Stimulated activated CD4-positive, alpha-beta T cell treated with anti-CD3 and anti-CD28 coated beads, TNF-alpha, amount 100 ng/mL, for 1 hour (primary cell): Measurements from ENCODE around the gene MID1.

ENCODE experiments used
- DNase-seq, 3 donors: peaks; one replicate each; pipeline ENCODE4 v3.0.0-alpha.2; 2020; ENCODE audit warnings: low read depth in 3 of 3, low spot score in 1 of 3

MID1 gene

DNA sequence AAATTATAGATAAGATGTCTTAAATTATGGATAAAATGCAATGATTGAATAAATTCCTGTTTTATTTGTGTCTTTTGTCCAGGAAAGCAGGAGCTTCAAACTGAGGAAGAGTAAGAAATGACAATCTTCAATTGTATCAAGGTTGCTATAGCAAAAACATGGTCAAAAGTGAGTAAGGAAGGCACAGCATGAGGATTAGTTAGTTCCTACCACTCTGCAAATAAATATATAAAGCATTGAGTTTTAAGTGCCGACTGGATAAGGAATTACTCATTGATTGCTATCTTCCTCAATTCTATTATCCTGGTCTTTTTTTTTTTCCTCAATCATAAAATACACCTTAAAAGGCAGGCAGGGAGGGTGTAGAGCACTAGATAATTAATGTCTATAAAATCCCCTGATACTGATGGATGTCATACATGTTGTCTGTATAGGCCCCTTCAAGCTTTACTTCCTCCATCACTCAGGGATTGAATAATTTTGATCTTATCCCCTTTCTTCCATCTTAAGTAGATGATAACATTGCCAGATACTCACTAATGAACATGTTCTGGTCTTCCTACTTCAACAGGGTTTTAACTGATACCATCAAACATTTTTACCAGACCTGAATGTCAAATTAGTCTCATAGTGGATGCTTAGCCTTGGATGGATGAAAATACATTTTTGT, 86.6 kb downstream of the MID1 start:
- DNase-seq, result no peak

DNA sequence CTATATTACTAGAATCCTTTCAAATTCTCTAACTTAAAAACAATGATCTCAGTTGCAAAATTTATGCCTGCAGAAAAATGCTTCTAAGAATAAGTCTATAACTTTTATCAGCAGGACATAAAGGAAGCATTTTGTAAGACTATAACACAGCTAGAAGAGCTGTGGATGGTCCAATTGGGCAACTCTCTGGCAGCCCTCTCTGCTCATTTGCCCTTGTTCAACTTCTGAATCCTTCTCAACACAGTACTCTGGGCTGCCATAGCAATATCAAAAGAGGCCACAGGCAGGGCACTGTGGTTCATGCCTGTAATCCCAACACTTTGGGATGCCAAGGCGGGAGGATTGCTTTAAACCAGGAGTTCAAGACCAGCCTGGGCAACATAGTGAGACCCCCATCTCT, 88.5 kb downstream of the MID1 start:
- no peak for DNase-seq

DNA sequence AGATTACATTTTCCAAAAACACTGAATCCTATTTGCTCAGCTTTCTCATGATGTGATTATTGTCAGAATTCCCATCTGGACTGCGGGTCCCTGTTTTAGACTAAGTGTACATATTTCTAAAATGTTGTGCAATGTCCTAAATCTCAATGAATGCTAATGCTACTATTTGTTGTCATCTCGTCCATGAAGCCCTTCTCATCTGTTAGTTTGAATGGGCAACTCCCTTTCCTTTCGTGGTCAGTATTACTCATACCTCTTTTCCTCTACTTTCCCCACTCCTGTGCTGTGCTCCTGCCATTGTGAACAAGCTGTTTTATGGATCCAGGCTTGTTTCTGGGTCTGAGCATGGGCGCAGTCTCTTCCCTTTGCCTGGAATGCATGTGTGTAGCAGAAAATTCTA, 91.0 kb downstream of the MID1 start:
- DNase-seq, result no peak

DNA sequence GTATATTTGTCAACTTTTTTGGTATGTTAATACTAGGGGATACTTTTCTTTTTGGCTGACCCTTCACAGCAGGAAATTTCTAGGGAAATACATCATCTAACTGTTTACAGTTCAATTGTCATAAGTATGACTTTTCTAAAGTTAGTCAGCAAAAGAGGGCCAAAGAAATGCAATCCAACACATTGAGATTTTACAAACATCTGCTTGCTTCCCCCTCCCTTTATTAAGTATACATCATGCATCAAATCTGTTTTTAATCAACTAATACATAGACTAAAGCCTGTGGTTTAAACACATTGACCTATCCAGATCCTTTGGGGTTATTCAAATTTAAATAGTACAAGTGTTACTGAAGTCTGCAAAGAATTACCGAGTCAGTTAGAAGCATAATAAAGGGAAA, 93.9 kb downstream of the MID1 start:
- DNase-seq, result no peak

DNA sequence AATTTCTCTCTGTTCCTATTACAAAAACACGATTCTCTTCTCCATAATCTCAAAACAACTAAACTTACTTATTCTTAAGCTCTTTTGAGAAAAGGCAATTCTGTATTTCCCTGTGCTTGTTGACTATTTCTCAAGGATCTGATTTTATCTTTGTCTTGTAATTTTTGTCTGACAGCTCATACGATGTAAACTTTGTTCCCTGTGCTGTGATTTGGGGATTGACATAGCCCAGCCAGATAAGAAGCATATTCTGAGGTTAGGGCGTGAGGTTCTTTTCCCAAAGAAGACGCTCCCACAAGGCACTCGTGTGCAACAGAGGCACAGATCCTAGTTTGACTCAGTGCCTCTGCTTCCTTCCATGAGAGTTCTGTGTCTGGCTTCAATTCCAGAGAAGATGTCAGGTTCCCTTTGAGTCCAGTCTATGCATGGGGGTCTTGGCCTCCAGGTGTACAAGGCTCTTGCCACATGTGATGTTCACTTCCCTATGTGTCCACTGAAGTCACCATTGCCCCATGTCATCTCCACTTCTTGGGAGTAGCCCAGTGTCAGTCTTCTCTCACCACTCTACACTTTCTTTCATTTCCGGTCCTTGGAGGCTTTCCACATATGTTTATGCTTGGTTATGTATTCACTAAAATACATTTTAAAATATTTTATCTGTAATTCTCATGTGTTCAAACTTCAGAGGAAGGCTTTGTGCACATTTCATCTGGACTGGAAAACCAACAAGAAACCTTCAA, 94.8 kb downstream of the MID1 start:
- DNase-seq, result no peak

DNA sequence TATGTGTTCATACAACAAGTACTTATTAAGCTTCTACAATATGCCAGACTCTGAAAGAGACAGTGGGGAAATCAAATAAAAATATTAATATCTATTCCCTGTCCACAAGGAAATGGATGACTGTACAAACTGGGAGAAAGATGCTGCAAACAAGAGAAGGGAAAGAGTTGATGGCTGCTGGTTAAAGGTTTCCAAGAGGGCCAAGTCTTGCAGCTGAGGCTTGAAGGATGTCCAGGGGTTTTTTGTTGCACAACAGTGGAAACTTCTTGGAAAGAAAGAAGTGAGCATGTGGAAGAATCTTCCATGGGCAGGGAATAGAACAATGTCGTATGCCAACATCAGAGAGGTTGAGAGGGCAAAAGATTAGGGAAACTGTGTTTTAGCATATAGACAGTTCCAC, 95.8 kb downstream of the MID1 start:
- no peak for DNase-seq

DNA sequence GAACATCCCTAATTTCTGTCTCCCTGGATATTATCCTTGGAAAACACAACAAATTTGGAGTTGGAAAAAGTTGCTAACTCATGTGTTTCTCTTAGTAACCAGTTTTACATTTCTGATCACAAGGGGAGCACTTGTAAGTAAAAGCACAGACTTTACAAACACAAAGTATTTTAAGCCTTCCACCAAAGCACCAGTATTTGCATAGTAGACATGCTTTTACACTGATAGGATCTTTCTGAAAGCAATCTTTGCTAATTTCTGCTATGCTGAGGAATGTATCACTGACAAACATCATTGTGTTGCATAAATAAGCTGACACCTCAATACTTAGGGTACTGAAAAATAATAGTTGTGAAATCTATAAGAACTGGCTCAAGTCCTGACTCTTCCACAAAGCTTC, 100.6 kb downstream of the MID1 start:
- DNase-seq, result no peak

DNA sequence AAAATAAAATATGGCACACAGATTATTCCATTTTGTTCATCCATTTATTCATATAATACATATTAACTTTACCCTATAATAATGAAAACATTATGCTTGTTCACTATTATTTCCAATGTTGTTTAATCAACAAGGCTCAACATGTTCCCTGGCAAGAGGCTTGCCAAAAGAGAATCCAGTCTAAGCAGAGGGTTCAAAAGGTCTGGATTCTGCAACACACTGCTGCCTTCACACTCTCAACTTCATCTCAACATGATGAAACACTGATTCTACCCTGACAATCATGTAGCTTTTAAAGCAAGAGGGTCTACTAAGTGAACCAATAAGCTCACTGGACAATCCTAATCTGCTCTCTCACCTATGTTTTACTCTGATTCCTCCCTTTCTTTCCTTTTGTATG, 101.1 kb downstream of the MID1 start:
- DNase-seq, result no peak

DNA sequence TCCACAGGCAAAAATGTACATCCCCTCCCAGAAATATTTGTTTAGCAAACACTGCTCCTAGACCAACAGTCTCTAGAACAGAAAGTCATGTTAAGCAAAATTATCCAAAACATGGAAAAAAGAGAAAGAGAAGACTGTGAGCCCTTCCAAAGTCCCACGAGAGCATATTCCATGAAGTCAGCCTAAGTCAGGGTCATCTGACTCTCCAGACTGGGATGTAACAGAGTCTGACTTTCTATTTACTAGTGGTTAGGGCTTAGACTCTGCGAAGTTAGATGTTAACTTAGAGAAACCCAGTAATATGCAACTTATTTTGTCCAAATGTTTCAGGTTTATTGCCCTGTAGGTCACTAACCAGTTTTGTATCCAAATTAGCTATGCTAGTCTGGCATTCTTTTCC, 102.3 kb downstream of the MID1 start:
- no peak for DNase-seq

DNA sequence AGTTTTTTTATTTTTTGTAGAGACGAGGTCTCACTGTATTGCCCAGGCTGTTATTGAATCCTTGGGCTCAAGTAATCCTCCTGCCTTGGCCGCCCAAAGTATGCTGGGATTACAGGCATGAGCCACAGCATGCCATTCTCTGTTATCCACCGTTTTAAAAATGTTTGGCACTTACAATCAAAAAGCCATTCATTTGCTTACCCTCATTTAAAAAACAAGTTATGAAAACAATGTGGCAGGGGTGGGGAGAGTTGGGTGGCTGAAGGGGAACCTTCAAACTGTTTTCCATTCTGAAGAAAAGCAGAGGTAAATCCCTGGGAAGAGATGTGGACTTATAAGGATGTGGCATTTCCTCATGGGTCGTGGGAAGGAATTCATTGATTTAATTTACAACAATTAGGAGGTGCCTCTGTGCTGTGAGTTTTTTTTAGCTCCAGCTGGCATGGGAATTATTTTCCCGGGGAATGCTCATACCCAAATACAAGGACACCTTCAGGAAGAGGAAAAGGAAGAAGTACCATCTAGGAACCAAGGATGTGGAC, 103.5 kb downstream of the MID1 start:
- DNase-seq, result no peak

DNA sequence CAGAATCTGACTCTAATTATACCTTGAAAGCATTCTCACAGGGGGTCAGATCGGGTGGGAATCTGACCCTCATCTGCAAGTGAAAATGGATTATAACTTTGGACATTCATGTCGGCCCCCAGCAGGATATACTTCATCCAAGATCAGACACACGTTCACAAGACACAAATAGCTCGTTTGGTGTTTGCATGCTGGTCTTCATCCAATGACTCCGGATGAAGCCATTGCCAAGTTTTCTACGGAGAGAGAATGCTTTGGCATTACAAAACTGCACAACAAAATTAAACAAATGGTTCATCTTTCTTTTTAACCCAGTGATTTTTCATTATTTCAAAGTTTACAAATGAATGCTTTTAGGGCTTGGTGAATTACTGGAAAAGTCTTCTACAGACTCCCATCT, 105.5 kb downstream of the MID1 start:
- no peak for DNase-seq

DNA sequence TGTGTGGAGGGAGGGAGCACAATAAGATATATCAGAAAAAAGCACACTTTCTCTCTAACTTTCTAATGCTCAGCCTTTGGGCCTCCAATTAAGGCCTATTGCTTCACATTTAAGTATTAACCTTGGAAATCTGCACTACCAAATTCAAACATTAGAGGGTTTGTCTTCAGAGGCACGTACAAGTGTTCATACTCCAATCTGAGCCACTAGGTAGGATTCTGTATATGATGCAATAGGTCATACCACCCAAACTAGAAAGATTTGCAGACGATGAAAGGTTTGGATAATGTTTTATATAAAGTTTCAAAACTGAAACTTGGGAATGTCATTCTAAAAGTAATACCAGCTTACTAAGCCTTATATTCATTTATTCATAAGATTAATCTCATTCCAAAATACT, 106.4 kb downstream of the MID1 start:
- no peak for DNase-seq

DNA sequence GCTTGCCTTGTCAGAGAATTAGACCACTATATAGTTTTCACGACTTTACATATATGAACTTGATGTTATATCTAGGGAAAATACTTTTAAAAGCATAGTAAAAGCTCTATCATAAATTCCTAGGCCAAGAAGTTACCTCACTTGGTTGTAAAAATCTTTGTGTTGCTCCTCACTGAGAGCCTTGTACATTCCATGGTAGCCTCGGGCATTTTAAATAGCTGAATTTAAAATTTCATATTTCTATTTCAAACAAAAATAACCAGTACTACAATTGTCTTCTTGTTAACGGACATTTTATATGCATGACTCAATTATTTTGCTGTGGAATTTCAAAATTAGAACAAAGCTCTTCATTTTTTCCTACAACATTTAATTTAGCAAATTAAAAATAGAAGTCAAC, 107.6 kb downstream of the MID1 start:
- DNase-seq, result no peak

DNA sequence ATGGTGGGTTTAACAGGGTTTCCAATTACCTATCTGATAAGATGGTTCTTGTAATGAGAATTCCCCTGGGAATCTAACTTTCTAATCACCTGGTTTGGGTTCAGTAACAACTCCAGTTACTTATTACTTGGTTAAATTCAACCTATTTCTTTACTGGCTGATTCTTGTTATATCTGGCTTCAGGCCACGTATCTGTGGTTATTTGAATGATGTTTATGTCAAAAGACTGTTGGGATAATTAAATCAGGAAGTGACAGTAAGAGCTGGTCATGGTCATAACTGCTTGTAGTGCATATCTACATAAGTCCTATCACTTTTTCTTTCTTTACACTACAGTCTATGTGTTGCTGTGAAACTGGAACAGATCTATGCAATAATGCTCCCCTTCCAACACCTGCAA, 108.1 kb downstream of the MID1 start:
- no peak for DNase-seq

DNA sequence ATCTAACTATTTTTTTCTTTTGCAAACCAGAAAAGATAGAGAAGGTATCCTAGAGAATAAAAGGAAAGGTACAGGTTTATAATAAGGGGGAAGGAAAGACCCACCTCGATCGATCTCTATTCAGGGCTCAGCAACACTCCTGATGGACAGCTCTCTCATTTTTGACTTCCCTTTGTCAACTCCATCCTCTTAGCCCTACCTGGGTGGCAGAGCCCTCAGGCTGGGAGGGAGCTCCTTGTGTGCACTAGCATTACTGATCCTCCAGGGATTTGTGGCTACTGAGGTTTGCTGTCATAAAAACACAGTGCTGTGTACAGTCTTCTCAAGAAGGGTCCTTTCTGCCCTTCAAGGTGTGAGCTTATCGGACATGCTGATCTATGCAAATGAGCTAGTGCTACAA, 111.0 kb downstream of the MID1 start:
- no peak for DNase-seq

DNA sequence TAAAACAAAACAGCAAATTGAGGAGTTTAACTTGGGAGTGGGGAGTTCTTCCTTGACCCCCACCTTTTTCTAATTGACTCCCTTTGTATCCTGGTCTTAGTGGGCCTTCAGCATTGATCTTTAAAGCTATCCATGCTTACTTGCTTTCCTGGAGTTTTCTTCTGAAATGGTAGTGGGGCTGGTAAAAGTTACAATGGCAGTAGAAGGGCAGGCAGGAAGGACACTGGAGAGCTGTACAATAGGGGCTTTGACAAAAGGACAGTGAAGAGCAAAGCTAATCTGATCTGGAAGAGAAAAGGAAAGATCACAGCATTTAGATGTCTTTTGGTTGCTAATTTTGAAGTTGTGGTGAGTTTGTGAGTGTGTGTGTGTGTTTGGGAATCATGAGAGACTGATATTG, 111.5 kb downstream of the MID1 start:
- no peak for DNase-seq

DNA sequence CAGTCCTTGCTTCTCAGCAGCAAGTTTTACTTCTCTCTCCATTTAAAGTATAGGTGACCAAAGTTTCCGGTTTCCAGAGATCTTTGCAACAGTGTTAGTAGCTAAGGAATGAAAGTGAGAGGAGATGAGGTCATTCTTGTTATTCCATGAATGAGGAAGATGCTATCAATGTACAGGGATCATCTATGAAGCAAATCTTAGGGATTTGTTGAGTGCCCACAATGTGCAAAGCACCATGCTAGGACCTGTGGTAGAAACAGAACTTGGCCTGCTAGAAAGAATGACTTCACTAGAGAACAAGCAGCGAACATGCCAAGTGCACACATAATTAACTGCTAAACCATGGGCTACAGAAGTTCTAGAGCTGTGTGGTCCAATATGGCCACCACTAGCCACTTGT, 112.5 kb downstream of the MID1 start:
- DNase-seq, result no peak

DNA sequence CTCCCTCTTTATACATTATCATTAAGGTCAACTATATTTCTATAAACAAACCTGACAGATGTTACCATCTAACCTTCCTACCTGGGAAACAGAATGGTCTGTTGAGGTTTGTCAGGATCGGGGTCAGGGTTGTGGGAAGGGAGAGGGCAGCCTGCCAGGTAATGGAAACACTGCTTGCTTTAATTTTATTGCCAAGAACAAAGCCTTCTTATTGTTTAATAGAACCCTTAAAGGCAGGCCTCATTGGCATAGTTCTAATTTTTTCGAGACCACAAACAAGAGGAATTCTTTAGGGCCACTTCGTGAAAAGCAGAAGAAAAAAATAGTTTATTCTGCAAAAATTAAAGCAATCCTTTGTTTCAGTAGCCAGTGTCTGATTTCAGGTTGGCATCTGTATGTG, 113.2 kb downstream of the MID1 start:
- no peak for DNase-seq

DNA sequence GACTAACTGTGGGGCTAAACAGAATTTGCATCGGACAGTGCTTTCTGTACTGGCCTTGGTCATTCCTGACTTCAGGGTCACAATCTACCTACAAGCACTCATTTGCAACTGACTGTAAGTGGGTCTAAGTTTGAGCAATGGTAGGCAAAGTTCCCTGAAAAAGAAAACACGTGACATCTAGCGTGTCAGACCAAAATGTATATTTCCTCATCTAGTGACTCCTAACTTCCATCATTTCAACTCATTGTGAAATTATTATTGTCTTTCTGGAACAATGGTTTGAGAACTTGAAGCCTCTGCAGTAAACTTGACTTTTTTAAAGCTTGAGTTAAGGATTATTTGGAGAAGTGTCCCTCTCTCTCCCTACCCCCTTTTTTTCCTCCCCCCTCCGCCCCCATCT, 113.6 kb downstream of the MID1 start:
- DNase-seq, result no peak

DNA sequence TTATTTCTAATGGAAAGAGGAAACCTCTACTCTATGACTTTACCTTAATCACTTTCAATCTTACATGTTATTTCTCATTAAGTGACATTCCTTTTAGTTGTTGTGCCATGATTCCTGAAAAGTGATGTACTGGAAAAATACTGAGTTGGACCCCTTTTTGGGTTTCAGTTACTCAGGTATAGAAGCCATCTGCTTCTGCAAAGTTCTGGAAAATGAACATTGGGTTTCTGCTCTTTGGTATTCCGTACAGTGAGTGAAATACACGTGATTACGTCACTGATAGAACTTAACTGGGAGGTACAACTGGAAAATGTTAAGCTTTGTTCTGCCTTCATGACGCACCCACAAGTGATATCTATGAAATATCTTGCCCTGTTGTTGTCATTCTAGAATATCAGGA, 114.7 kb downstream of the MID1 start:
- no peak for DNase-seq

DNA sequence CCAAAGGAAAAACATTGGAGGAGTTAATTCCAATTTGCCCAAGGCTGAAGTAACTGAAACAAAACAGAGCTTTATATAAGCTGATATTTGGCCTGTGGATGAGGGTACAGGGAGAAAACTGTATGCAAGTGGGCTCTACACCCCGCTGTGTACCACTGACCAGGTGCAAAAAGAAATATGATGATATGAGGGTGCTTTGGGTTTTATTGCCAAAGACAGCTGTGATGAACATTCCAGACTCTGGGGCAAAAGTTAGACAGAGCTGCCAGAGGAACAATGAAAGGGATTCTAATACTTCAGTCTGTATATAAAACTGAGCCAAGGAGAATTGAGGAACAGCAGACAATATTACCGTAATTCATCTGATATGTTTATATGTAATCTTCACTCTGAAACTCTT, 117.4 kb downstream of the MID1 start:
- DNase-seq, result no peak

DNA sequence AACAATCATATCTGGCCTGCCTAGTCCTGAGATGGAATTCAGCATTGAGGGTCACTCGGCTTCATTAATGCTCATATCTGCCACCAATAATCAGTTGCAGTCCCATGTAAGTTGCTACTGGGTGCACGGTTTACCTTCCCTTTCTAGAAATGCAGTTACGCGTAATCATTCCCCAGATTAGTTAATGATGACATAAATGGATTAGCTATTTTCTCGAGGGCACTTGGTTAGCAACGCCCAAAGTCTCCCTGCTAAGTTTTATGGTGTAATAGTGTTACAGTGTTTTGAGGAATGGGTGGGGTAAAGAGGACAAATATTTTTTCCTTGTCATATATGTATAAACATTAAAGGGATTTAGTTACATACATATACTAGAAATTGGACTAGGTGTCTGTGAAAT, 118.8 kb downstream of the MID1 start:
- DNase-seq, result no peak
